Endodermal cell (in vitro differentiated cells): ENCODE data around the gene GCH1. TPM values are rescaled to one million over a fixed set of nuclear protein-coding genes. Genes with fewer than 3 reads are reported as not detected.

Source experiments
- DNase-seq: peaks from one replicate; pipeline ENCODE4 v3.0.0-alpha.2; 2017
- H3K27ac ChIP-seq: 2 replicates; pipeline ENCODE4 v1.5.1; 2013; ENCODE audit warnings: mild to moderate bottlenecking, low read depth, low read length, moderate library complexity
- H3K27me3 ChIP-seq: 2 replicates; pipeline ENCODE4 v1.6.1; 2013; ENCODE audit warnings: mild to moderate bottlenecking, low read length, moderate library complexity; ENCODE audit not compliant: insufficient read depth, control insufficient read depth, poor library complexity, severe bottlenecking
- H3K36me3 ChIP-seq: 2 replicates; pipeline ENCODE4 v1.7.0; 2013; ENCODE audit warnings: mild to moderate bottlenecking, low read length, moderate library complexity; ENCODE audit not compliant: control insufficient read depth, insufficient read depth
- H3K4me1 ChIP-seq: one replicate; pipeline ENCODE4 v1.7.0; 2013; ENCODE audit warnings: low read length; ENCODE audit not compliant: control insufficient read depth, insufficient read depth
- H3K4me3 ChIP-seq: 2 replicates; pipeline ENCODE4 v1.5.1; 2013; ENCODE audit warnings: mild to moderate bottlenecking, low read length, moderate library complexity
- H3K9ac ChIP-seq: 2 replicates; pipeline ENCODE4 v1.6.1; 2013; ENCODE audit warnings: mild to moderate bottlenecking, low read length, moderate library complexity; ENCODE audit not compliant: poor library complexity, severe bottlenecking; ENCODE audit errors: extremely low read depth
- H3K9me3 ChIP-seq: 2 replicates; pipeline ENCODE4 v1.6.1; 2013; ENCODE audit warnings: mild to moderate bottlenecking, low read length, moderate library complexity; ENCODE audit not compliant: control insufficient read depth
- H3K27ac Mint-ChIP-seq: 2 replicates; pipeline ENCODE4 v1.8.0; 2020; ENCODE audit warnings: mixed read lengths
- H3K27me3 Mint-ChIP-seq: 2 replicates; pipeline ENCODE4 v1.8.0; 2021; ENCODE audit warnings: mild to moderate bottlenecking, mixed read lengths; ENCODE audit not compliant: insufficient read depth
- H3K36me3 Mint-ChIP-seq: 2 replicates; pipeline ENCODE4 v1.8.0; 2020; ENCODE audit warnings: low read depth, mixed read lengths
- H3K4me1 Mint-ChIP-seq: 2 replicates; pipeline ENCODE4 v1.8.0; 2020; ENCODE audit warnings: mixed read lengths
- H3K4me3 Mint-ChIP-seq: 2 replicates; pipeline ENCODE4 v1.8.0; 2020; ENCODE audit warnings: mild to moderate bottlenecking, moderate library complexity, mixed read lengths
- H3K9me3 Mint-ChIP-seq: 2 replicates; pipeline ENCODE4 v1.8.0; 2020; ENCODE audit warnings: mild to moderate bottlenecking, mixed read lengths
- CTCF ChIP-seq: fragments of 200-600 bp; sonication (generic); conservative IDR thresholded peaks from 2 replicates; pipeline ENCODE4 v1.5.0; 2021; ENCODE audit warnings: antibody characterized with exemption, mild to moderate bottlenecking
- WGBS, 2 experiments: methylation state at CpG; one replicate each; pipeline versions ENCODE4 v1.1.5 to v1.1.7; 2013; ENCODE audit warnings: missing lambda C conversion rate in 2 of 2, mixed read lengths in 1 of 2; ENCODE audit not compliant: insufficient coverage in 1 of 2, insufficient read length in 1 of 2; 5-methylcytosine and 5-hydroxymethylcytosine counted together
- total RNA-seq, 2 donors: library from RNA; stranded (reverse); fragmentation: NEBNext Ultra II Directional in 1 of 2; extraction: Animal tissue kit (Norgen Biotek cat#: 25700) in 1 of 2; gene quantifications; 2 replicates in 1 of 2; 3 replicates in 1 of 2; pipeline ENCODE4 v1.2.1, GENCODE V29; 2021

GCH1 gene
- total RNA-seq, 2 donors from 2014 or later, result 18.3 to 18.7 TPM

GRCh38 chr14:54891471-54892245 is 11.0 kb downstream of the GCH1 start:
- H3K27me3 ChIP-seq, result no peaks in the 10 kb centered on the region
- no peak overlapping the region for H3K4me3 ChIP-seq
- H3K9ac ChIP-seq, result no peak overlapping the region
- H3K9me3 ChIP-seq, result no peaks in the 10 kb centered on the region
- H3K4me1 ChIP-seq, result peaks cover 3% of the 10 kb centered on the region
- Mint-ChIP-seq H3K27ac (no peak overlapping the region), H3K27me3 (no peaks in the 10 kb centered on the region), H3K4me3 (no peak overlapping the region), H3K36me3 (peaks cover 6% of the 10 kb centered on the region), H3K4me1 (peaks cover 4% of the 10 kb centered on the region), H3K9me3 (no peaks in the 10 kb centered on the region)
- H3K27ac ChIP-seq, result no peak overlapping the region
- DNase-seq, result no peak
- H3K36me3 ChIP-seq, result no peaks in the 10 kb centered on the region
- WGBS, 2 experiments, result 93 to 100% methylated on average over 6 to 10 of the region's 10 CpGs
- TF ChIP-seq CTCF, result no peak

- Histone ChIP-seq H3K4me1 (peaks cover 3% of the 10 kb centered on the region), H3K9me3 (no peaks in the 10 kb centered on the region), H3K9ac (no peak overlapping the region), H3K27ac (no peak overlapping the region), H3K4me3 (no peak overlapping the region), H3K36me3 (no peaks in the 10 kb centered on the region), H3K27me3 (no peaks in the 10 kb centered on the region)
- H3K27ac Mint-ChIP-seq, result no peak overlapping the region
- DNase-seq, result no peak
- no peak for TF ChIP-seq CTCF
- peaks cover 4% of the 10 kb centered on the region for H3K4me1 Mint-ChIP-seq
- H3K27me3 Mint-ChIP-seq, result no peaks in the 10 kb centered on the region
- no peak overlapping the region for H3K4me3 Mint-ChIP-seq
- WGBS, 2 experiments, result 100% methylated on average over 1 of the region's 1 CpG
- H3K9me3 Mint-ChIP-seq, result no peaks in the 10 kb centered on the region
- peaks cover 6% of the 10 kb centered on the region for H3K36me3 Mint-ChIP-seq
Measured at GRCh38 chr14:54890788-54891187, 11.8 kb downstream of the GCH1 start.

- Histone ChIP-seq H3K9ac (no peak overlapping the region), H3K27ac (no peak overlapping the region), H3K9me3 (no peaks in the 10 kb centered on the region), H3K27me3 (no peaks in the 10 kb centered on the region), H3K4me1 (peaks cover 3% of the 10 kb centered on the region), H3K36me3 (no peaks in the 10 kb centered on the region), H3K4me3 (no peak overlapping the region)
- TF ChIP-seq CTCF, result no peak
- no peak overlapping the region for H3K4me3 Mint-ChIP-seq
- no peaks in the 10 kb centered on the region for H3K9me3 Mint-ChIP-seq
- H3K4me1 Mint-ChIP-seq, result peaks cover 4% of the 10 kb centered on the region
- peaks cover 6% of the 10 kb centered on the region for H3K36me3 Mint-ChIP-seq
- no peaks in the 10 kb centered on the region for H3K27me3 Mint-ChIP-seq
- no peak for DNase-seq
- WGBS, 2 experiments, result 83 to 94% methylated on average over 4 to 8 of the region's 8 CpGs
- no peak overlapping the region for H3K27ac Mint-ChIP-seq
Measured at GRCh38 chr14:54889919-54890318, 12.7 kb downstream of the GCH1 start.
